Fibroblast of pulmonary artery (primary cell): ENCODE results near the gene PDE7B.

ENCODE experiments used
- DNase-seq: peaks from one replicate; pipeline ENCODE4 v3.0.0-alpha.2; 2010; ENCODE audit warnings: low read depth
- H3K4me3 ChIP-seq: replicated peaks from 2 replicates; pipeline ENCODE4 v1.5.1; 2011; ENCODE audit warnings: low read depth, mild to moderate bottlenecking, control low read depth, low read length, moderate library complexity
- CTCF ChIP-seq: IDR thresholded peaks from 2 replicates; pipeline ENCODE4 v1.5.1; 2011; ENCODE audit warnings: mild to moderate bottlenecking, control low read depth, low read length, inconsistent platforms; ENCODE audit errors: missing control alignments

The PDE7B gene

GRCh38 chr6:135883536-135883935, 32.0 kb downstream of the PDE7B start:
- TF ChIP-seq CTCF: no peak
- no peak overlapping the region for H3K4me3 ChIP-seq
- DNase-seq: no peak

GRCh38 chr6:135884136-135884535, 32.6 kb downstream of the PDE7B start:
- TF ChIP-seq CTCF: no peak
- H3K4me3 ChIP-seq: no peak overlapping the region
- no peak for DNase-seq

- H3K4me3 ChIP-seq: no peak overlapping the region
- DNase-seq: no peak
- TF ChIP-seq CTCF: no peak
Measured at GRCh38 chr6:135887069-135887468, 35.6 kb downstream of the PDE7B start.

- DNase-seq: no peak
- TF ChIP-seq CTCF: no peak
- H3K4me3 ChIP-seq: no peak overlapping the region
Measured at GRCh38 chr6:135888818-135889217, 37.3 kb downstream of the PDE7B start.

GRCh38 chr6:135890876-135891275, 39.4 kb downstream of the PDE7B start:
- no peak overlapping the region for H3K4me3 ChIP-seq
- TF ChIP-seq CTCF: no peak
- DNase-seq: no peak

GRCh38 chr6:135891710-135892109, 40.2 kb downstream of the PDE7B start:
- TF ChIP-seq CTCF: no peak

GRCh38 chr6:135895231-135895911, 43.9 kb downstream of the PDE7B start:
- no peak for TF ChIP-seq CTCF
- H3K4me3 ChIP-seq: no peak overlapping the region
- DNase-seq: no peak

More at GRCh38 chr6:135891710-135892109, 40.2 kb downstream of the PDE7B start:
- DNase-seq: no peak
- H3K4me3 ChIP-seq: no peak overlapping the region
